ENCODE data around the gene SRP14.
A peak's percentile ranks its signal among the peaks of the same experiment; 100 is the strongest.
"Not testable (repeated sequence)": the region's sequence is repeated elsewhere in the genome, so short reads cannot be mapped to it uniquely, and the experiment has no call there.

Gene SRP14

GRCh38 chr15:40048926-40049475 is 10.0 kb upstream of the SRP14 start:
- DNase-seq = no peak

DNA sequence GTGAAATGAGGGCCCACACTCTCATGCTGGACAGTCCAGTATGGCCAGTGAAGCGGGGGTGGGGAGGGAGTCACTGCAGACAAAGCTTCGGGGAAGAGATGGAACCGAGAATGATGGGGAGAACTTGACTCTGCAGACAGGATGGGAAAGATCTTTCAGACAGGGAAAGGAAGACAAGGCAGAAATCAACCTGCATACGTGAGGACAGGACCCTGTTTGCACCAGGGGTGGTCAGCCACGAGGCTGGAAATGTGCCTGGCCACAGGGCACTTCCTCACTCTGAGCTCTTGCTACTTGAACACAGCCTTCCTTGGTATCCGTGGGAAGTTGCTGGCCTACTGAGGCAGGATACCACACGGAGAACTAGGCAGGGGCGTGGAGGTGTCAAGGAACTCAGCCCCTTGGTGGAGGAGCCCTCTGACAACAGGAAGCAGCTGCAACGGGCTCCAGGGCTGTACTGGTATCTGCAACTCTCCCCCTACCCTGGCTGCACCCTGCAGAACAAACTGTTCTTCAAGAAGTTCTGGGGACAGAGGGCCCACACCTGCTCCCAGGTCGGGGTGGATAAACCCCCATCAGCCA is 9.3 kb upstream of the SRP14 start:
- no peak for DNase-seq

- DNase-seq = peak; percentile 70
Observed at GRCh38 chr15:40047415-40048210, 8.6 kb upstream of the SRP14 start.

GRCh38 chr15:40046721-40047414 is 7.9 kb upstream of the SRP14 start:
- DNase-seq = no peak

DNA sequence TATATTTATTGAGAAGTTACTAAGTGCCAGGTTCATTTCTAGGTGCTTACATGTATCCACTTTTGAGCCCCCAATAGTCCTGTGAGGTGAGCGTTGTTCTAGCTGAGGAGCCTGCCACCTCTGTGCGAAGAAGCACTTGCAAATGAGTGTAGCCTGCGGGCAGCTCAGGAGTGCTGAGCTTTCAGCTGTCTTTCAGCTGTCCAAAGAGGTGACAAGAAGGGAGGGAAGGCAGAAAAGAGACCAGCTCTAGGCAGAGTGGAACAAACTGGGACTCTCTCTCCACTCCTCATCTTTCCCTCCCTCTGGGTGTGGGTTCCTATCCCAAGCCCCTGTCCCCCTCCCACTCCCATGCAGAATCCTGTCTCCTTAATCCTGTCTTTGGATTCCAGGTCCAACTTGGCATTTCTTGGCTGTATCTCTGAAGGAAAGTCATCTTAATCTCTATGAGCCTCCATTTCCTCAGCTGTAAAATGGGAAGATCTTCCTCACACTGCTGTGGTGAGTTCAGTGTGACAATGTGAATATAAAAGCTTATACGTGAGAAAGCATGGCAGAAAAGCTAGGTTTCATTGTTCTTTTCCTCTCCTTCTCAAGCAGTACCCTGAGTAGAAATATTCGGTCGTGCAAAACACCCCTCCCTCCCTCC is 6.7 kb upstream of the SRP14 start:
- no peak for DNase-seq

DNA sequence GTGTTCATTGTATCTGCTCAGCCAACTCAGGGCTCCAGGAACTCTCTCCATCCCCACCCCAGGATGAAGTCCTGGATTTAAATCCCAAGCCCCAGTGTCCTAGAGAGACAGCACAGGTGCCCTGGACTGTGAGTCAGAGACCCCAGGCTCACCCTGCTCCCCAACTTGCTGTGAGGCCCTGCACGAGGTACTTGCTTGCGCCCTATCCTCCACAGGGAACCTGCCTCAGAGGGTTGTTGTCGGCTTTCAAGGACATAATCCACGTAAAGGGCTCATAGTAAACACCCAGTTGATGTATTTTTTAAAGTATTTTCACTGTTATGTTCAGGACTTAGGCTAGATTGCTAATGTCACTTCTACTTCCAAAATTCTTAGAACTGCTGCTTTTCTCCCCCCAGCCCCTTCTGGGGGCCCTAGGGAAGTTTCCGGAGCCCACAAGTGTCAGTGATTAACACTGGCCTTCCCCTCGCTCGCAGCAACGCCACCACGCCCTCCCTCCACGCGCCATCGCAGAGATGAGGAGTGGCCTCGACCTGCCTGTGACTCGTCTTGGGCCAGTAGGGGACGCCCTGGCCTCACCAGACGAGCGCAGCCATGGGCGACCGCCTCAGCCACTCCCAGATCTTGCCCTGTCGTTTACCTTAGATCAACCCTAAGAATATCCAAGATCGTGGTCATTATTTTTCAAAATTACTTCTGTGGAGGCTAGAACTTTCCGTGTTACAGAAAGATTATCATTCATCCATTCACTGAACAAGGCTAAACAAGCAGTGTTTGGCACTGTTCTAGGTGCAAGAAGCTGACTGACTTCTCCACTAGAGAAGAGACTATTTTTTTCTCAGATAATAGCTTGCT is 6.0 kb upstream of the SRP14 start:
- DNase-seq = peak; percentile 90

- no peak for DNase-seq
Observed at GRCh38 chr15:40043927-40044716, 5.1 kb upstream of the SRP14 start.

- DNase-seq = no peak
Observed at GRCh38 chr15:40042791-40043320, 3.9 kb upstream of the SRP14 start.

DNA sequence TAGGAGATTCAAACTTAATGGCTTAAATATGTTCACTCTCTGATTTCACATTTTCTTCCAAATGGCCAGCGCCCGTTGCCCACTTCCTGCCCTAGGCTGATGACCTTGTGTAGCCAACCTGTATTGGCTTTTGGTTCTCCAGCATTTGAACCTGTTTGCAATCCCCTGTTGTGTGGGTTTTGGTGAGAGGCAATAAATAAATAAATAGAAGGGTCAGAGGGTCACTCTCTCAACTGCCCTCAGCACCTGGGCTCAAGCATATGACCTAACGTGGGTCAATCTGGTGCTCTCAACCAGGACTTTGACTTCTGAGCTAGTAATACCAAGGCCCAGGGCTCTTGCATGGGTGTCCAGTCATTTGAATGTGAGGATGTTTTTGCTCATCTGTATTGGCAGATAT is 1.8 kb upstream of the SRP14 start:
- no peak for DNase-seq

- no peak for DNase-seq
Observed at GRCh38 chr15:40040293-40040635, 1.3 kb upstream of the SRP14 start.

DNA sequence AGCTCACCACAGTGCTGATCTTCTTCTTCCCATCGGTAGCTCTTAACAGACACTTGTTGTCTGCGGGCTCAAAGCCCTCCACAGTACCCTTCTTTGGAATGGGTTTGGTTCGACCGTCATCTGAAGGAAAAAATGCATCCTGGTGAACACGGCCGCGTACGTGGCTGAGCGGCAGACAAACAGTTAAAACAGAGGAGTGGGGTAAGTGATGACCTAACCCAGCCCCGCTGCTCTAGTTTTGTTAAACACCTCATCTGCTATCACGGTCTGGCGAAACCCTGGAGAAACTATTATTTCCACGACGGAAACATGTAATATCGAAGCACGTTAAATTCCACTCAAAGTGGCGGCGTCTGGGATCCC is 725 bp downstream of the SRP14 start:
- no peak for DNase-seq

- no peak for DNase-seq
Observed at GRCh38 chr15:40037721-40038120, 1.3 kb downstream of the SRP14 start.

DNA sequence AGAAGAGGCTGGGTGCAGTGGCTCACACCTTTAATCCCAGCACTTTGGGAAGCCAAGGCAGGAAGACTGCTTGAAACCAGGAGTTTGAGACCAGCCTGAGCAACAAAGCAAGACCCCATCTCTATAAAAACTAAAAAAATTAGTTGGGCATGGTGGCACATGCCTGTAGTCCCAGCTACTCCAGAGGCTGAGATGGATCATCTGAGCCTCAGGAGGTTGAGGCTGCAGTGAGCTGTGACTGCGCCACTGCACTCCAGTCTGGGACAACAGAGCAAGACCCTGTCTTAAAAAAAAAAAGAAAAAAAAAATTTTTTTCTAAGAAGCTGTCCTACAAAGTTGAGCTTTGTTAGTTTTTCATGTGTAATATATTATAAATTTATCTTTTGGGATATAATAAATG is 3.8 kb downstream of the SRP14 start:
- DNase-seq = not testable (repeated sequence)

- no peak for DNase-seq
Observed at GRCh38 chr15:40034186-40034946, 4.6 kb downstream of the SRP14 start.

DNA sequence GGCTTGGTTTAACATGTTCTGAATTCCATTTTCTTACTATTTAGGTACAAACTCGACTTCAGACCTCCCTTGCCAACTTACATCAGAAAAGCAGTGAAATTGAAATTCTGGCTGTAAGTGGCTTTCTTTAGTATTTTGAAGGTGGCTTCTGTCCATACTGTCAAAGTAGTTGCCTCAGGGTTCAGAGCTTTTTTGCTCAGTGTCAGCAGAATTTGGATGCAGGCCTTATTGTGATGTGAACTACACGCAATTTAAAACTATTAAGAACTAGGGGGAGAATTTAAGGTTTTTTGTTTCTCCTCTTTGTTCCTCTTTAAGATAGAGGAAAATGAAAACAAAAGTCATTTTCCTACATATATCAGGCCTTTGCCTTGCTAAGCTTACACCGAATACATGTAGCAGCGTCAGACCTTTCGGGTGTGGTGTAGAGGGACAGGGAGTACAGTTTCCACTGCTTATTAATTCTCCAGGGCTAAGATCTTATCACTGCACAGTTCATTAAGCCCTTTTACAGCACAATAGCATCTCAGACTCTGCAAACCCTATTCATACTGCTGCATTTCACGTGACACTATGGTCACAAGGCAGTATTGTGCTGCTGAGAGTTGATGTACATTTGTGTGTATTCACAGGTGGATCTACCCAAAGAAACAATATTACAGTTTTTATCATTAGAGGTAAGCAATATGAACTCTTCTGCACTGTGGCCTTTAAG is 6.7 kb downstream of the SRP14 start:
- no peak for DNase-seq

DNA sequence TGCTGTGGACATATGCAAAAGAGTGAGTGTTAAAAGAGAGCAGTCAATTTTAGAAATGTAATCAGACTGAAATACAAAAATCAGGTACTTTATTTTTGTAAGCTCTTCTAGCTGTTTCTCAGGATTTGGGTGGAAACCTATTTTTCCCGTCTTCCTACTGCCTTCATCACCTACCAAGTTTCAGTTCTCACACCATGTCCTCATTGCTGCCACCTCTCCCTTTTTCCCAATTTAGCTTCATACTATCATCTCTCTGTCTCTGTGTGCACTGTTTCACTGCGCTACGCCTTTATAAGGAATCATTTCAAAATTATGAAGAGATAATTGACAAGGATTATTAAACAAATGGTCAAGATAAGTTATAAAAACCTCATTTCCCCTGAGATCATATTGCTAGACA is 7.7 kb downstream of the SRP14 start:
- no peak for DNase-seq

GRCh38 chr15:40029979-40030893 is 8.7 kb downstream of the SRP14 start:
- no peak for DNase-seq

DNA sequence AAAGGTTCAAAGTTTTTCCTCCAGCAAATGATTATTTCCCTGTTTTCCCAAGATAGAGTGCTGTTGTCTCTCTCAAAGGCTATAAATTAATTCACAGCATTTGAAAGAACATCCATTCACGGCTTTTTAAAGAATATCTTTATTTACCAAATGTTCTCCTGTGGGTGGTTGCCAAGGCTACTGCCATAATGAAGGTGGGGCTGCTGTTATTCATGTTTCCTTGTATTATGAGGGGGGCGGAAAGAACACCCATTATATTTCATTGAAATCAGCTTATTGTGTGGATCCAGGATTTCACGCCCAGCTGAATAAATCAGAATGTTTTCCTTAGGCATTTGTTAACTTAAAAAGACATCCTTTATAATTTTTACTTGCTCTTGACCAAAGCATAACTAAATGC is 10.1 kb downstream of the SRP14 start:
- DNase-seq = no peak

DNA sequence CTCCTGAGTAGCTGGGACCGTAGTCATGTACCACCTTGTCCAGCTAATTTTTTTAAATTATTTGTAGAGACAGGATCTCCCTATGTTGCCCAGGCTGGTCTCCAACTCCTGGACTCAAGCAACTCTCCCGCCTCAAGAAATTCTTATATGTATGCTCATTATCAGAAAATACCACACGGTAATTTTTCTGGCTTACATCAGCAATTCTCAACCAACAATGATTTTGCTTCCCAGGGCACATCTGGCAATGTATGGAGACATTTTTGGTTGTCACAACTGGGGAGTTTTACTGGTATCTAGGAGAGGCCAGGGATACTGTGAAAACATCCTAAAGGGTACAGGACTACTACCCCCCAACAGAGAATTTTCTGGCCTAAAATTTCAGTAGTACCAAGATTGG is 10.8 kb downstream of the SRP14 start:
- DNase-seq = no peak

Measured in NK-92 treated with Interleukin-12 subunit alpha and Interleukin-12 subunit beta, amount 100 ng/mL, for 24 hours (cell line).